GM18858 (cell line): ENCODE results near the gene SELENOW.
"Not testable (repeated sequence)": the region's sequence is repeated elsewhere in the genome, so short reads cannot be mapped to it uniquely, and the experiment has no call there.

Experiments
- ATAC-seq: cut with Tn5 transposase; IDR thresholded peaks from one replicate; pipeline ENCODE4 v1.9.1; 2021; ENCODE audit not compliant: unreplicated experiment

The SELENOW gene

DNA sequence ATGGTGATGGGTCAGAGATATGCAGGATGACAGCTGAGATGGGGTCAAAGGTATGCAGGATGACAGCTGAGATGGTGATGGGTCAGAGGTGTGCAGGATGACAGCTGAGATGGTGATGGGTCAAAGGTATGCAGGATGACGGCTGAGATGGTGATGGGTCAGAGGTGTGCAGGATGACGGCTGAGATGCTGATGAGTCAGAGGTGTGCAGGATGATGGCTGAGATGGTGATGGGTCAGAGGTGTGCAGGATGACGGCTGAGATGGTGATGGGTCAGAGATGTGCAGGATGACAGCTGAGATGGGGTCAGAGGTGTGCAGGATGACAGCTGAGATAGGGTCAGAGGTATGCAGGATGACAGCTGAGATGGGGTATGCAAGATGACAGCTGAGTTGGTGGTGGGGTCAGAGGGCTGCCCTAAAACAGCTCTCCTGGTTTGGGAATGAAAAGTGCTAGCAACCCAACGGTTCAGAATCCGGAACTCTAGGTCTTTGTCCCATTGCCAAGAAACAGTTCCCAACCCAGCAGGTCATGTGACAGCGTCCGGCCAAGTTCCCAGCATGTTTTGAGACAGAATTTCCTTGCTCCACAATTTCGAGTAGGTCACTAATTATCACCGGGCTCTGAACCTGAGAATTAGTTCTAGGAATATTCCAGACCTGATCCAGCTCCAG lies 3.2 kb downstream of the SELENOW start:
- ATAC-seq = no peak

- ATAC-seq = no peak
Observed at GRCh38 chr19:47786566-47786965, 8.1 kb downstream of the SELENOW start.

DNA sequence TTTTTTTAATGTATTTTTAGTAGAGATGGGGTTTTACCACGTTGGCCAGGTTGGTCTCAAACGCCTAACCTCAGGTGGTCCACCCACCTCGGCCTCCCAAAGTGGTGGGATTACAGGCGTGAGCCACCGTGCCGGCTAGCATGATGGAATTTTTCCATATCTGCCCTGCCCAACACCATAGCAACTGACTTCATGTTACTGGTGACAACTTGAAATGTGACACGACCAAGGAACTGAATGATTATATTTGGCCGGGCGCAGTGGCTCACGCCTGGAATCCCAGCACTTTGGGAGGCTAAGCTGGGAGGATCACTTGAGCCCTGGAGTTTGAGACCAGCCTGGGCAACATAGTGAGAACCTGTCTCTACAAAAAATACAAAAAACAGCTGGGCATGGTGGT lies 8.8 kb downstream of the SELENOW start:
- not testable (repeated sequence) for ATAC-seq

DNA sequence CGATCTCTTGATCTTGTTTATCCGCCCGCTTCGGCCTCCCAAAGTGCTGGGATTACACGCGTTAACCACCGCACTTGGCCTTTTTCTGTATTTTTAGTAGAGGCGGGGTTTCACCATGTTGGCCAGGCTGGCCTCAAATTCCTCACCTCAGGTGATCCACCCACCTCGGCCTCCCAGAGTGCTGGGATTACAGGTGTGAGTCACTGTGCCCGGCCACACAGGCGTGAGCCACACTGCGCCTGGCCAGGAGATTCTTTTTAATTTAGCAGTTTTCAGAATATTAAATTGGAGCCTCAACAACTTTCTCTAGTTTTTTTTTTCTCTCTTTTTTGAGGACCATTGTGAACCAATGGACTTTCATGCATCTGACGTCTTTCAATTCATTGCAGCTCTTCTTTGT lies 11.3 kb downstream of the SELENOW start:
- not testable (repeated sequence) for ATAC-seq

- ATAC-seq = no peak
Observed at GRCh38 chr19:47790398-47790814, 11.9 kb downstream of the SELENOW start.

- no peak for ATAC-seq
Observed at GRCh38 chr19:47792616-47793015, 14.1 kb downstream of the SELENOW start.

GRCh38 chr19:47794526-47794925 lies 16.0 kb downstream of the SELENOW start:
- no peak for ATAC-seq

- ATAC-seq = no peak
Observed at GRCh38 chr19:47796785-47797184, 18.3 kb downstream of the SELENOW start.

DNA sequence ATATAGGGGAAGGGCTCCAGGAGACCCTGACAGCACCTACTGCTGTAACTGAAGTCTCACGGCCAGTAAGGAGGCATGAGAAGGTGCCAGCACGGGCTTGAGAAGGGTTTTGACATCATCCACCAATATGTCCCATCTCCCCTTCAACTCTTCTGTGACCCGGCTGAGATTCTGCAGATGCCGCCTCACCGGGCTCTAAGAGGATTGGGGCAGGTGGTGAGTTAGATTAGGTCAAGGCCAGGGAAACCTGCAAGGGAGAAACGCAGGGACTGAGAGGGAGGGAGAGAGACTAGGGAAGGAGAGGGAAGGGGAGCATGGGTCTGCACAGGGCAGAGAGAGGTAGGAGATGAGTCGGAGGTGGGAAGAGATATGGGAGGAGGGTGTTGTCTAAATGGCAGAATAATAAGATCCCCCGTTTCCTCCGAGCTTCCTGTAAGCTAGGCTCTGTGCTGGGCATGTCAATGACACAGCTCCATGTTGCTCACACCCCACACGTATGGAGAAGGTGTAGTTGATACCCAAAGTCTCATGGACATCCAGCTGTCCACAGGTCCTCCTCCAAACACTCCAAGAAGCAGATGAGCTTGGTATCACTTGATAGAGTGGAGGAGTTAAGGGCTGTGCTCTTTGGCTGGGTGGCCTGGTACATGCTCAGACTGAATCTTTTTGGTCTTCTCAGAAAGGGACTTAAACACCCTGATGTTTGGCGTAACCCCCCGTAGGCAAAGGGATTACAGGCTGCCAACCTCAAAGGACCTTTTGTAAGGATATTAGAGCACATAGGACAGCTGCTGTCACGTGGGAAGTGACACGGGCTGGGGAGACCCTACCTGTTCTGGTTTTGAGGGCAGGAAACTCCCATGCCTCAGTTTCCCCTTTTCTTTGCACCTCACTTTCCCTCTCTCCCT lies 19.7 kb downstream of the SELENOW start:
- no peak for ATAC-seq

DNA sequence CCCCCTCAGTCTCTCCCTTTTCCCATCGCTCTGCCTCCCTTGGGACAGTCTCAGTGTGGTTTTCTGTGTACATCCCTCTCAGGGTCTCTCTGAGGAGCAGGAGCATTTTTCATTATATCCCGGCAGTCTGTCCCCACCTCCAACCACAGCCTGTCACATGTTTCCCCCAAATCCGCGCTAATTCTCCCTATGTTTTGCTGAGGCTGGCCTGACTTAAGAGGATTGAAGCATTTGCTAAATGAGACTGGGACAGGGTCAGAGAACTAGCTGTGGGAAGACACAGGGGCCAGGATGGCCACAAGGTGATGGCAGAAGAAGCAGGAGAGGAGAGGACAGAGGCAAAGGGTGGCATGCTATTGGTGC lies 20.4 kb downstream of the SELENOW start:
- no peak for ATAC-seq

DNA sequence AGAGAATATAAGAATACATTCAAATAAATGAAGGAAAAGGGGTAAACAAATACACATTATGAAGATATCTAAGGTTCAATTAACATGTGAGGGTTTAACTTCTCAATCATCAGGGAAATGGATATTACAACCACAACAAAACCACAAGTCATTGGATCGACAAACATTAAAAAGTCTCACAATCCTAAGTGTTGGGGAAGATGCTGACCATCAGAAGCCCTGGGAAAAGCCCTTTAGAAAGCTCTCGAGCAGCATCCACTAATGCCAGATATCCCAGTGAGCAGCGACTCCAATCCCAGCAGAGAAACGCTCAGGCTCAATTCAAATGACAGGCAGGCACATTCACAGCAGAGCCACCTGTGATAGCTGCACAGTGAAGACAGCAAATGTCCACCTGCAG lies 22.8 kb downstream of the SELENOW start:
- no peak for ATAC-seq

GRCh38 chr19:47802521-47803043 lies 24.1 kb downstream of the SELENOW start:
- ATAC-seq = no peak

- not testable (repeated sequence) for ATAC-seq
Observed at GRCh38 chr19:47803148-47803547, 24.6 kb downstream of the SELENOW start.

- ATAC-seq = not testable (repeated sequence)
Observed at GRCh38 chr19:47803671-47804070, 25.2 kb downstream of the SELENOW start.

DNA sequence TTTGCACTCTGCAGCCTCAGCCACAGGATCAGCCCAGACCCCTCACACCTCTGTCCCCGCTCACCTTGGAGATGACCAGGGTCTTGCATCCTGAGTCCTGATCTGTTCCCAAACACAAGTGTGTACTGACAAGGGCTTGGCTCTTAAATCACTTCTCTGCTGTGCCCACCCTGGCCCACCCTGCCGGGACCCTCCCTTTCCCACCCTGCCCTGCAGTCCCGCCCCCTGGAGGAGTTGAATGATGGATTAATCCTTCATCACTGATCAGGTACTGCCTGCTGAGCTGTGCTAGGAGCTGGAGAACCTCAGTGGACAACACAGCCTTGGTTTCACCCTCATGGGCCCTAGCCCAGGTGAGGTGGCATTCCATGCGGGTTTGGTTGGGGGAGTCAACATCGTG lies 25.9 kb downstream of the SELENOW start, which contains the start of gene TPRX1:
Gene TPRX1, minus strand, starts transcription at position 101 of the 400 bp plus-strand sequence. Its CDS starts 12 bp downstream, at position 89.
- ATAC-seq = not testable (repeated sequence)

- ATAC-seq = no peak
Observed at GRCh38 chr19:47805313-47805712, 26.8 kb downstream of the SELENOW start.

DNA sequence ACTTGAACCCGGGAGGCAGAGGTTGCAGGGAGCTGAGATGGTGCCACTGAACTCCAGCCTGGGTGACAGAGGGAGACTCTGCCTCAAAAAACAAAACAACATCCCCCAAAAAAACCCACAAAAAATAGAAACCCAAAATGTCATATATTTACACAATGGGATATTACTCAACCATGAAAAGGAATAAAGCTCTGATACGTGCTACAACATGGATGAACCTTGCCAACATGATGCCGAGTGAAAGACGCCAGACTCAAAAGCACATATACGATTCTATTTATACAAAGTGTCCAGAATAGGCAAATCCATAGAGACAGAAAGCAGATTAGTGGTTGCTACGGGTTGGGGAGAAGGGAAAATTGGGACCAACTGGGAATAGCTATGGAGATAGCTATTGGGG lies 27.9 kb downstream of the SELENOW start:
- no peak for ATAC-seq

GRCh38 chr19:47813304-47813994 lies 34.9 kb downstream of the SELENOW start:
- no peak for ATAC-seq

- ATAC-seq = no peak
Observed at GRCh38 chr19:47813995-47814328, 35.5 kb downstream of the SELENOW start.

GRCh38 chr19:47816270-47816669 lies 37.8 kb downstream of the SELENOW start:
- not testable (repeated sequence) for ATAC-seq

DNA sequence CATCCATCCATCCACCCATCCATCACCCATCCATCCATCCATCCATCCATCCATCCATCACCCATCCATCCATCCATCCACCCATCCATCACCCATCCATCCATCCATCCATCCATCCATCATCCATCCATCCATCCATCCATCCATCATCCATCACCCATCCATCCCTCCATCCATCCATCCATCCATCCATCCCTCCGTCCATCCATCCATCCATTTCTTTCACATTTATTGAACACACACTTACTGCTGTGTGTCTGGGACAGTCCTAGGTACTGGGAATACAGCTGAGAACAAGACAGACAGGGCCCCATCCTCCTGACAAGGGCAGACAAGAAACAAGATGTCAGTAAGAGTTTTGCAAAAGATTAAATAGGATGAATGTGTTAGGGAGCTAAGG lies 39.7 kb downstream of the SELENOW start:
- ATAC-seq = not testable (repeated sequence)
